Measurements from ENCODE around the gene DIAPH1. TPM values are rescaled to one million over a fixed set of nuclear protein-coding genes. Genes with fewer than 3 reads are reported as not detected.

DIAPH1 gene
- total RNA-seq, 1 experiment from 2014 or later, result 157 TPM

GRCh38 chr5:141650851-141651727, 32.3 kb upstream of the DIAPH1 start, which contains the start of gene FCHSD1:
FCHSD1 (minus strand) TSS chr5:141651418; CDS start chr5:141651368, 50 bp downstream.
- H3K4me1 ChIP-seq (replicated peaks; ENCODE audit: insufficient read depth), result peaks cover 15% of the 10 kb centered on the region
- no peaks in the 10 kb centered on the region for H4K20me1 ChIP-seq (ENCODE audit: insufficient read depth)
- H3K79me2 ChIP-seq (ENCODE audit: low read depth), result no peaks in the 10 kb centered on the region
- intact Hi-C loops (cut with micrococcal nuclease; ENCODE audit: unreplicated experiment), result loop anchor here (1.0 kb wide), 1 partner anchor 13 kb away; no protein-coding TSS in a partner anchor
- no peaks in the 10 kb centered on the region for H3K9me2 ChIP-seq (ENCODE audit: insufficient read depth)
- no peaks in the 10 kb centered on the region for H3K27me3 ChIP-seq (ENCODE audit: insufficient read depth, low read depth)
- DNase-seq, result peak; percentile 61 to 86
- H2AFZ ChIP-seq, result peak within 1 kb of the TSS; percentile 95
- peaks cover 18% of the 10 kb centered on the region for H3F3A ChIP-seq (ENCODE audit: insufficient read depth, low read depth)
- no peak within 1 kb of the TSS for H3K27ac ChIP-seq
- H3K4me3 ChIP-seq, result peak within 1 kb of the TSS; percentile 69
- no peaks in the 10 kb centered on the region for H3K9me3 ChIP-seq (ENCODE audit: insufficient read depth, low read depth)
- BruUV-seq (replicated peaks), result no TSS peak
- POLR2A ChIA-PET (ENCODE audit: unreplicated experiment), result interaction anchor here (0.7 kb wide), 2 partner anchors 15 kb away, joined by 6 to 17 read pairs; partner anchors contain the start of genes HDAC3 and RELL2
- CTCF ChIA-PET, result interaction anchor here (0.7 kb wide), 1 partner anchor 32 kb away, joined by 3 read pairs; no protein-coding TSS in a partner anchor
- H3K4me2 ChIP-seq, result peak within 1 kb of the TSS; percentile 77
- TF ChIP-seq CTCF (conservative IDR thresholded peaks at IDR 0.05) (no peak), EZH2 (IDR thresholded peaks at IDR 0.05; ENCODE audit: low read depth) (no peak)
- H3K36me3 ChIP-seq (ENCODE audit: low read depth), result no peaks in the 10 kb centered on the region; the same call in 1 of the 2 replicates

- no TSS peak for BruUV-seq (replicated peaks)
- Histone ChIP-seq H3K4me1 (replicated peaks; ENCODE audit: insufficient read depth) (peaks cover 15% of the 10 kb centered on the region), H3K4me2 (peak overlapping the region; percentile 77; the same call in 1 of the 2 replicates), H2AFZ (no peak overlapping the region), H3F3A (ENCODE audit: insufficient read depth, low read depth) (peaks cover 18% of the 10 kb centered on the region), H3K4me3 (no peak overlapping the region), H3K79me2 (ENCODE audit: low read depth) (no peaks in the 10 kb centered on the region), H3K9me2 (ENCODE audit: insufficient read depth) (no peaks in the 10 kb centered on the region), H3K27me3 (ENCODE audit: insufficient read depth, low read depth) (no peaks in the 10 kb centered on the region), H3K9me3 (ENCODE audit: insufficient read depth, low read depth) (no peaks in the 10 kb centered on the region), H3K27ac (no peak overlapping the region), H3K36me3 (ENCODE audit: low read depth) (no peaks in the 10 kb centered on the region; the same call in 1 of the 2 replicates), H4K20me1 (ENCODE audit: insufficient read depth) (no peaks in the 10 kb centered on the region)
- POLR2A ChIA-PET (ENCODE audit: unreplicated experiment), result no interaction called here
- intact Hi-C loops (cut with micrococcal nuclease; ENCODE audit: unreplicated experiment), result no loop called here
- CTCF ChIA-PET, result interaction anchor here (0.7 kb wide), 1 partner anchor 587 kb away, joined by 10 read pairs; no protein-coding TSS in a partner anchor
- DNase-seq, result no peak
- no peak for TF ChIP-seq CTCF (conservative IDR thresholded peaks at IDR 0.05)
- TF ChIP-seq EZH2 (IDR thresholded peaks at IDR 0.05; ENCODE audit: low read depth), result no peak
These were observed 31.2 kb upstream of the DIAPH1 start for GRCh38 chr5:141649972-141650371.

- no peak for TF ChIP-seq CTCF (conservative IDR thresholded peaks at IDR 0.05)
- no peak for TF ChIP-seq EZH2 (IDR thresholded peaks at IDR 0.05; ENCODE audit: low read depth)
- Histone ChIP-seq H3K4me1 (replicated peaks; ENCODE audit: insufficient read depth) (peaks cover 15% of the 10 kb centered on the region), H3F3A (ENCODE audit: insufficient read depth, low read depth) (peaks cover 18% of the 10 kb centered on the region), H3K79me2 (ENCODE audit: low read depth) (no peaks in the 10 kb centered on the region), H3K27ac (no peak overlapping the region), H3K9me2 (ENCODE audit: insufficient read depth) (no peaks in the 10 kb centered on the region), H2AFZ (no peak overlapping the region), H3K9me3 (ENCODE audit: insufficient read depth, low read depth) (no peaks in the 10 kb centered on the region), H3K4me3 (no peak overlapping the region), H3K4me2 (no peak overlapping the region), H4K20me1 (ENCODE audit: insufficient read depth) (no peaks in the 10 kb centered on the region), H3K36me3 (ENCODE audit: low read depth) (no peaks in the 10 kb centered on the region; the same call in 1 of the 2 replicates), H3K27me3 (ENCODE audit: insufficient read depth, low read depth) (no peaks in the 10 kb centered on the region)
- intact Hi-C loops (cut with micrococcal nuclease; ENCODE audit: unreplicated experiment), result no loop called here
- ChIA-PET POLR2A (ENCODE audit: unreplicated experiment) (no interaction called here), CTCF (interaction anchor here (0.7 kb wide), 1 partner anchor 586 kb away, joined by 10 read pairs; no protein-coding TSS in a partner anchor)
- BruUV-seq (replicated peaks), result no TSS peak
- no peak for DNase-seq
These were observed 30.4 kb upstream of the DIAPH1 start for GRCh38 chr5:141649056-141649688.

All from PC-9 (cell line).